SIG-M5 (cell line): ENCODE results near the gene SAC3D1.

Experiments used
- DNase-seq: peaks from one replicate; lab custom pipeline; 2025; lab: John Stamatoyannopoulos, UW

Gene SAC3D1

DNA sequence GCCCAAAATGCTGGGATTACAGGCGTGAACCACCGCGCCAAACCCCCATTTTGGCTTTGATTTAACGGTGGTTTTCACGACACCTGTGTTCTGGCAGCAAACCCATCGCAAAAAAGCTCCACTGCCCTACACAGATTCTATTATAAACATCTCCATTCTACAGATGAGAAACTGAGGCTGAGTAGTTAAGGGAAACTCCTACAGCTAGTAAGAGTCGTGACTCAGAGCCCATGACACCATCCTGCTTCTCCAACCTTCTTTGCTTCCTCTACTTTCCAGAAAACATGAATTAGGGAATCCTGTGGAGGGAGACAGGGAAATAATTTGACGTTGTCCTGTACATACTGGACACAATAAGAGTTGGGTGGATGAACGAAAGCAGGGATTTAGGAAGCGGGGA, 14.2 kb upstream of the SAC3D1 start:
- no peak for DNase-seq

DNA sequence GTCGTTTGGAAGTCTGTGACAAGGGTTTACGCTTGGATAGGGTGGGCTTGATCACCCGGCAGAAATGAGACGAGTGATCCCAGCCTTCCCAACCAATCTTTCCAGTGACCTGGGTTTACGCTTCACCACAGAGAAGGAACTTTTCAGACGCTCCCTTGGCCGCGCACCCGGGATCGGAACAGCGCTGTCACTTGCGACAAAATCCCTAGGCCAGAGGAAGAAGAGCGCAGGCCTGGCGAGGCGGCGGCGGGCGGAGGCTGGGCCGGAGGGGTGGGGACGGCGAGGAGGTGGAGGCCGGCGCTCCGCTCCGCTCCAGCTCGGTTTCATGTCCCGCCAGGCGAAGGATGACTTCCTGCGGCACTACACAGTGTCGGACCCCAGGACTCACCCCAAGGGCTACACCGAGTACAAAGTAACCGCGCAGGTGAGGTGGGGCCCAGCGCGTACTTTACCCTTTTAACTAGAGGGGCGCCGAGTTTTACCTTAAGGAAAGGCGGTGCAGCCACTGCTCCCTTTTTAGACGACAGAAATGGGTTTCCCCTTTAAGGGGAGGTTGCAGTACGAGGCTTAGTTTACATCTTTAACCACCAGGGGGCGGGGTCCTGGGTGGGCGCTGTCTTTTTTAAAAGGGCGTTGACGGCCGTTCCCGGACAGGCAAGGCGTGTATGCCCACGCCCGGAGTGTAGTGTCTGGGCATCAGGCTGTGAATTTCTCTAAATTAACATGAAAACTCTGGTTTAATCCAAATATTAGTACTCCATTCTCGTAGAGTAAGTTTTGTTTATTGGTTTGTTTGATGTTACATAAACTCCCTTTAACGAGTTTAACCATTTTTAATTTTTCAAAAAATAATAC, 13.6 kb upstream of the SAC3D1 start, which contains the start of gene SNX15:
TSS of gene SNX15 (plus strand) at position 227 of the 855 bp plus-strand sequence. CDS start at position 326, 99 bp downstream.
- peak; percentile 81 for DNase-seq

DNA sequence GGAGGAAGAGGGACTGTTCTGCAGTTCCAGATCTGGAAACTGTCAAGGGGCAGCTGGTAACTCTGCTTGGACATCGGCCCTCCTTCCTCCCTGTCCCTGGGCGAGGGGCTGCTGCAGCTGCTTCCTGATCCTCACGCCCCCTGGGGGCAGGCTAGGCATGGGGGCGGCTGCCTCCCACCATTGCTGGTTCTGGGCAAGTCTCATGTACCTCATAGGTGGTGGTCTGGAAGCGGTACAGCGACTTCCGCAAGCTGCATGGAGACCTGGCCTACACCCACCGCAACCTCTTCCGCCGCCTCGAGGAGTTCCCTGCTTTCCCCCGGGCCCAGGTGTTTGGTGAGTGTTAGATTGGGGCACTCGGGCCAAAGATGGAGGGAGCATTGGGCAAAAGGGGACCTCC, 8.8 kb upstream of the SAC3D1 start:
- DNase-seq: no peak

DNA sequence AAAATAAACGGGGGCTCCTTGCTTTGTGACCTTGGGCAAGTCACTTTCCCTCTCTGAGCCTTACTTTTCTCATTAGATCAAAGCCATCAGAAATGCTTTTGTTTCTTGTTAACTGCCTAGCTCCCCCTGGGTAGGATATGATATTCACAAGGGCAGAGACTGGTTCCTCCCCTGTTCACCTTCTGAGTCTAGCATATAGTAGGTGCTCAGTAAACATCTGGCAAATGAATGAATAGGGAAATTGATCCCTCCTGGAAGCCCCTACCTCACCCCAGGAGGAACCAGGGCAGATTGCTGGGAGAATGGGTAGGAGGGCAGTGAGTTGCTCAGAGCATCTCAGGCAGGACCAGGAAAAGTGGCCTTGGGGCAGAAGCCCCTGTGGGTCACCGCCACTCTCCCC, 6.6 kb upstream of the SAC3D1 start:
- no peak for DNase-seq

DNA sequence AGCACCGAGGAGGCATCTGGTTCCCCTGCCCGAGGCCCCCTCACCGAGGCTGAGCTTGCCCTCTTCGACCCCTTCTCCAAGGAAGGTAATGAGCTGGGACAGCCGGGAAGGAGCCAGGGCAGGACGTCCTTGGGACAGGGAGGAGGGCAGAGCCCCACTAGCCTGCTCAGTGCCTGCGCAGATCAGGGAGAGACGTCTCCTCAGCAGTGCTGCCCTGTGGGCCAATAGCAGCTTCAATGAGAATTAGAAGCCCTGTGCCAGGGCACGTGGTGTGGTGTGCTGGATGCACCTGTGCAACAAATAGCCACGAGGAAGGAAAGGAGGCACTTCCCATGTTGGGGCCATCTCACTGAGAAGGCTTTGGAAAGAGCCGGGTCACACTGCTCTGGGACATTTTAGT, 5.4 kb upstream of the SAC3D1 start:
- no peak for DNase-seq

DNA sequence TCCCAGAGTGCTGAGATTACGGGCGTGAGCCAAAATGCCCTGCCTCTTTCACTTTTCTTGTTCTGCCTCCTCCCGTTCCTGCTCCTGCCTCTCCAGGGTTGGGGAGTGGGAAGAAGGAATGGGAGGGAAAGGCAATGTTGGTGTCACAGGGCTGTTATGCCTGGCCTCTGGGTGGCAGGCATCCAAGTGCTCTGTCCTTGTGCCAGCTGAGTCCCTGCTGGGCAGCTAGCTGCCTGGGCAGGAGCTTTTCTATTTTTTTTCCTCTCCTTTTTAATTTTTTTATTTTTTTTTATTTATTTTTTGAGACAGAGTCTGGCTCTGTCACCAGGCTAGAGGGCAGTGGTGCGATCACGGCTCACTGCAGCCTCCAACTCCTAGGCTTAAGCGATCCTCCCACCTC, 4.1 kb upstream of the SAC3D1 start:
- DNase-seq: no peak

- DNase-seq: no peak
Measured at GRCh38 chr11:65040520-65040846, 527 bp upstream of the SAC3D1 start.

DNA sequence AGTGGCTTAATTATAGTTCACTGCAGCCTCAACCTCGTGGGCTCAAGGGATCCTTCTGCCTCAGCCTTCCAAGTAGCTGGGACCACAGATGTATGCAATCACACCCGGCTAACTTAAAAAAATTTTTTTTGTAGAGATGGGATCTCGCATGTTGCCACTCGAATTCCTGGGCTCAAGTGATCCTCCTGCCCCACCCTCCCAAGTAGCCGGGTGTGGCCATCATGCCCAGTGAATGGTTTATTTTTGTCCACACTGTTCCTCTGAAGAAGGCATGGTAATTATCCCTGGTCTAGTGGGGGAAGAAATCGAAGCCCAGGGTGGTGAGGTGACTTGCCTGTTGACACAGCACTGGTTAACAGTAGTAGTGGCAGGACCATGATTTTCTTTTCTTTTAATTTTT, 1.9 kb downstream of the SAC3D1 start:
- no peak for DNase-seq

DNA sequence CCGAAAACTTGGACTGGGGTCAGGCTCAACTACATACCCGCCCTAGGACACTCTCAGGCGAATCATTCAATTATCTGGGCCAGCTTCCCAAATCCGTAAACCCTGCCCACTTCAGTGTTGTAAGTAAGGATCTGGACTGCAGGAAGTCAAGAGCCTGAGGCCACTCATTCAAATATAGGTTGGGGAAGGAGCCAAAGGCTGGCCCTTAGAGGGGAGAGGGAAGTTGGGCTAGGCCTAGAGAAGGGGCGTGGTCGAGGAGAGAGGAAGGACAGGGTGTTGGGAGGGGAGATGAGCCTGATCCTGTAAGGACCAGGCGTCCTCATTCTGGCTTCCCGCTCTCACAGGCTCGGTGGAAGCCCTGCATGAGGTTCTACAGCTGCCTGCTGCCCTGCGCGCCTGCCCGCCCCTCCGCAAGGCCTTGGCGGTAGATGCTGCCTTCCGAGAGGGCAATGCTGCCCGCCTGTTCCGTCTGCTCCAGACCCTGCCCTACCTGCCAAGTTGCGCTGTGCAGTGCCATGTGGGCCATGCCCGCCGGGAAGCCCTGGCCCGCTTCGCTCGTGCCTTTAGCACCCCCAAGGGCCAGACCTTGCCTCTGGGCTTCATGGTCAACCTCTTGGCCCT, 3.0 kb downstream of the SAC3D1 start:
- DNase-seq: no peak

DNA sequence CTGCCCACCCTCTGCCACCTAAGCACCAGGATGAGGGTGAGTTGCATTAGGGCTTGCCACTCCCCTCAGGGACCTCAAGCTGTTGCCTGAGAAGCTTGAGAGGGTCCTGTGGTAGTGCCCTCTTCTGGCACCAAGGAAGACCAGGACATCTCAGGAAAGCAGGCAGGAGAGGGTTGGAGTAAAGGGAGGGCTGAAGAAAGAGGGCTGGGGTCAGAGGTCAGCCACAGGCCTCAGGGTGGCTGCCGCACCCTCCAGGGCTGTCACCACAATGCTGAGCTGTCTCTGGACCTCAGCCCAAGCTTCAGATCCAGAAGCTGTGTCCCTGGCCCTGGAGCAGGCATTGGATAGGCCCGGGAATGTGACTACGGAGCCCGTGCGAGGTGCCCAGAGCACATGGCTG, 4.1 kb downstream of the SAC3D1 start:
- no peak for DNase-seq

- DNase-seq: no peak
Measured at GRCh38 chr11:65045728-65046127, 4.7 kb downstream of the SAC3D1 start.

DNA sequence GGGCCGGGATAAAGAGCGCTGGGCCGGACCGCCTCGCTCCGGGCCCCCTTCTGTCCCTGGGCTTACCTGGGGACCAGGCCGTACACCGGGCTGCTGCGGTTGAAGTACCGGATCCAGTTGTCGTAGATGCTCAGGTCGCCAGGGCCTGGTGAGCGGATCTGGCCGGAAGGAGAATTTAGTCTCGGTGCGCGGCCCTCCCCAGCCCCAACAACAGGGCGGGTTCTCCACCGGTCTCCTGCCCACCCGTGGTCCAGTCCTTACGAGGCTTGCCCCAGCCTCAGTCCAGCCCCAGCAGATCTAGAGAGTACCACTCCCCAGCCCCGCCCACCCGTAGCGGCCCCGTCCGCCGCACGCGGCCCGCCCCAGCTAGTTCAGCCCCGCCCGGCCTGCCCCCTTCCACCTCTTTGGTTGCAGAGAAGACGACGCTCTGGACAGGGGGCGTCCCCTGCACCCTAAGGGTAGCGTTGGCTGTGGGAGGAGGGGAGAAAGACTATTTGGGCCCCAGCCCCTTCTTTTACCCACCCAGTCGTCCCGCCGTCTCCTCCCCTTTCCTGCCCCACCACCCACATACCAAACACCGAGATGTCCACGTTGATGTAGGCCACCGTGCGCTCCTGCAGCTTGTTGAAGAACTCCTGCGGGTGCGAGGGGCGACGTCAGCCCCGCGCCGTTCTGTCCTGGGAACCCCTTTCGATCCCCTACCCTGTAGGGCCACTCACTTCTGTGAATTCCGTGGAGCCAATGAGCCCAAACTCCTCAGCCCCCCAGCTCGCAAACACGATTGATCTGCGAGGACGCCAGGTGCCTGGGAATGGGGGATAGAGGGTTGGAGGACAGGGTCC, 6.8 kb downstream of the SAC3D1 start:
- DNase-seq: no peak

DNA sequence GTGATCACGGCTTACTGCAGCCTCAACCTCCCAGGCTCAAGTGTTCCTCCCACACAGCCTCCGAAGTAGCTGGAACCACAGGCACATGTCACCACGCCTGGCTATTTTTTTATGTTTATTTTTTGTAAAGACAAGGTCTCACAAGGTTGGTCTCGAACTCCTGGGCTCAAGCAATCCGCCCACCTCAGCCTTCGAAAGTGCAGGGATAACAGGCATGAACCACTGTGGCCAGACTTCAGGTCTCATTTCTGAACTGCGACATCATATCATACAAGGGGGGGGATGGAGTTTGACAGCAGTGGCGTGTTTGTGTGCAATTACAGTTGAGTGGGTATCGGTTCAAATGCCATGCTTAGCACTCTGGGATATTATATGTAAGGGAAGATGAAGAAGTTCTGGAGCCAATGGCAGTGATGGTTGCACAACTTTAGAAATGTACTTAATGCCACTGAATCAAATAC, 10.4 kb downstream of the SAC3D1 start:
- no peak for DNase-seq

DNA sequence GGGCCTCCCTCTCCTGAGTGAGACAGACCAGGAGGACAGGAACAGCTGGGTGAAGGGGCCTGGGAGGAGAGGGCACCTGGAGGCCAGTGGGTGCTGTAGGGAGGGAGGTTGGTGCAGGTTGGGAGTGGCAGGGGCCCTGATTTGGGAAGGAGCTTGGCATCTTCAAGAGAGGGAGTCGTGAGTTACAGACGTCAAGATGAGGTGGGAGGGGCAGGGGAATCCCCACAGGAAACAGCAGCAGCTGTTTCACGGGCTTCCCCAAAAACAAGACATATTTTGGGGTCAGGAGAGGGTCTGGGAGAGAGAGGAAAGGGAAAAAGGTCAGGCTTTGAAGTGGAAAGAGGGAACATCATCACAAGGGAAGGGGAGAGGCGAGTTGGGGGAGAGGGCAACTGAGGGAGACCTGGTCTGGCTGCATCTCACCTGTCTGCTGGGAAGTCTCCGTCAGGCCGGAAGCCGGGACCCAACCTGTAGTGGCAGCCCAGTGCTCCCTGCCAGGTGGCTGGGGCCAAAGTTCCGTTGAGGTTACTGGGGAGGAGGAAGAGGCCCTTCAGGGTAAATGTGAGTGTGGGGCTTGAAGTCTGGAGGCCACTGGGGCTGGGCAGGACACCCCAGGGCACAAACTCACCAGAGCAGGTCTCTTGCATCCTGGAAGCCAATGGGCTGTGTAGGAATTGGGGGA, 13.0 kb downstream of the SAC3D1 start:
- DNase-seq: no peak

GRCh38 chr11:65055538-65055937, 14.5 kb downstream of the SAC3D1 start:
- DNase-seq: no peak

DNA sequence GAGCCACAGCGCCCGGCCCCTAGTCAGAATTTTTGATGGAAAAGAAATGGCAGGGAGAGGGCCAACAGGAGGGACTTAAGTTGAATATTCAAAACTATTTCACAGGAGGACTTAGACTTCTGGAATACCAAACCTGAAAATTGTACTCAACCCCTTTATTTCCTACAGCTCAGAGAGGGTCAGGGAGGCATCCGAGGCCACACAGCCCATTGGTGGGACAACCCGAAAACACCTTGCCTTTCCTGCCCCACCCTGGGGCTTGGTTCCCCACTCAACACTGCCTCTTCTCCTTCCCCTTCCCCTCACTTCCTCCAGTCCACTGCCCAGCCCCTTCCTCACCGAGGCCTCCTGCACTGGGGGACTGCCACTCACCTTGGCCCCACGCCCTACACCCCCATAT, 16.0 kb downstream of the SAC3D1 start:
- no peak for DNase-seq

GRCh38 chr11:65057526-65057925, 16.5 kb downstream of the SAC3D1 start:
- no peak for DNase-seq

- no peak for DNase-seq
Measured at GRCh38 chr11:65058012-65058411, 17.0 kb downstream of the SAC3D1 start.

DNA sequence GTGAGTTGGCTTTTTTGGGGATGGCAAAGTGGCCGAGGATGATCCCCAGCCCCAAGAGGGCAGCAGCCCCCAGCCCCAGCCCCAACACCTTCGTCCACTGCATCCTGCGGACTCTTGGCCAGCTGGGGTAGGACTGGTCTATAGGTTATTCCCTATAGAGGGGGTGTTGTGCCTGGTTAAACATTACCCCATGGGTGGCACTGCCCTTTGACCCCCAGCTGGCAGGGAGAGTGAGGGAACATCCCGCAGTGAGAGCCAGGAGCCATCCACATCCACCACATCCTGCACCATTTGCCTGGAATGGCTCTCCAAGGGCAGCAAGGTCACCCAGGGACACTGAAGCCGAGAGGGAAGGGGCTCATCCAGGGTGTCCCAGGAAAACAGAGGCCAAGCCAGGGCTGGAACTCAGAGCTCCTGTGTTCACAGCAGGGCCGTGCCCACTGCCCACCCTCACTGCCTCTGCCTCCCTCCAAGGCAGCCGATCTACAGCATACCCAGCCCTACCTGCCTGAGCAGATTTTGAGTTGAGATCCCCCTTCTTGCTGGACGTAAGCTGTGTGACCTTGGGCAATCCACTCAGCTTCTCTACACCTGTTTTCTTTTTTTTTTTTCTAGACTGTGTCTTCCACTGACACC, 17.5 kb downstream of the SAC3D1 start, which contains the start of gene NAALADL1:
TSS of gene NAALADL1 (minus strand) at position 135 of the 636 bp plus-strand sequence. CDS start at position 103, 32 bp downstream.
- DNase-seq: no peak

- no peak for DNase-seq
Measured at GRCh38 chr11:65059523-65059922, 18.5 kb downstream of the SAC3D1 start.
